ENCODE measurements around the gene QRSL1.

GRCh38 chr6:106648651-106649308, 19.4 kb downstream of the QRSL1 start:
- no peak for TF ChIP-seq SP1 (IDR thresholded peaks at IDR 0.05)
- TF ChIP-seq FOXK2 (IDR thresholded peaks at IDR 0.05): no peak
- no peak for TF ChIP-seq FOXM1 (IDR thresholded peaks at IDR 0.05; ENCODE audit: borderline replicate concordance)
- TF ChIP-seq TARDBP (IDR thresholded peaks at IDR 0.05): no peak
- TF ChIP-seq HDGF (IDR thresholded peaks at IDR 0.05; ENCODE audit: borderline replicate concordance): no peak
- no peak for TF ChIP-seq ELF4 (IDR thresholded peaks at IDR 0.05)
